OCI-LY7 (cell line): ENCODE data around the gene CEP152. TPM values are rescaled to one million over a fixed set of nuclear protein-coding genes. Genes with fewer than 3 reads are reported as not detected.

Experiments used
- BruUV-seq: library from RNA; stranded (reverse); fragments of 400-500 nt; replicated peaks from 2 replicates; lab custom pipeline; 2021; lab: Mats Ljungman, UMichigan
- CTCF ChIA-PET: fragments of 300-600 bp; sonication (Branson Sonifier 250); formaldehyde crosslinking; loops from one replicate; lab custom pipeline; 2022; ENCODE audit warnings: antibody characterized with exemption; ENCODE audit not compliant: unreplicated experiment; lab: Charles Lee
- POLR2A ChIA-PET: fragments of 300-600 bp; sonication (Branson Sonifier 250); formaldehyde crosslinking; loops from one replicate; lab custom pipeline; 2022; ENCODE audit warnings: antibody characterized with exemption; lab: Charles Lee
- DNase-seq: peaks from one replicate; pipeline ENCODE4 v3.0.0-alpha.2; 2015; ENCODE audit warnings: low spot score
- H2AFZ ChIP-seq: fragments of 200-600 bp; sonication (generic), shearing (Covaris generic); 2 replicates; pipeline ENCODE4 v1.6.1; 2014; ENCODE audit warnings: mild to moderate bottlenecking, antibody characterized with exemption, low read length, moderate library complexity
- H3K27ac ChIP-seq: fragments of 200-600 bp; sonication (generic); 2 replicates; pipeline ENCODE4 v1.5.1; 2014; ENCODE audit warnings: mixed run types, low read depth, mild to moderate bottlenecking, moderate library complexity, low read length, inconsistent platforms; ENCODE audit not compliant: poor library complexity, severe bottlenecking
- H3K36me3 ChIP-seq: fragments of 200-600 bp; sonication (generic); 2 replicates; pipeline ENCODE4 v1.6.1; 2014; ENCODE audit warnings: mild to moderate bottlenecking, antibody characterized with exemption, low read length, moderate library complexity, mixed read lengths; ENCODE audit not compliant: insufficient read depth
- H3K4me1 ChIP-seq: fragments of 200-600 bp; sonication (generic); 2 replicates; pipeline ENCODE4 v1.5.1; 2014; ENCODE audit warnings: mild to moderate bottlenecking, low read length; ENCODE audit not compliant: insufficient read depth, poor library complexity, severe bottlenecking
- H3K4me2 ChIP-seq: fragments of 200-600 bp; sonication (generic); 2 replicates; pipeline ENCODE4 v1.6.1; 2014; ENCODE audit warnings: mild to moderate bottlenecking, low read length
- H3K4me3 ChIP-seq: fragments of 200-600 bp; sonication (generic); 2 replicates; pipeline ENCODE4 v1.5.1; 2014; ENCODE audit warnings: mild to moderate bottlenecking, low read depth, low read length; ENCODE audit not compliant: poor library complexity, severe bottlenecking
- H3K79me2 ChIP-seq: fragments of 200-600 bp; sonication (generic); 2 replicates; pipeline ENCODE4 v1.6.1; 2016; ENCODE audit warnings: low read depth, mild to moderate bottlenecking, low read length, moderate library complexity, mixed read lengths; ENCODE audit not compliant: insufficient read depth
- H3K9me2 ChIP-seq: fragments of 200-600 bp; sonication (generic); 2 replicates; pipeline ENCODE4 v1.6.1; 2016; ENCODE audit warnings: mild to moderate bottlenecking, low read length, mixed read lengths; ENCODE audit not compliant: insufficient read depth
- H3K9me3 ChIP-seq: fragments of 200-600 bp; sonication (generic); 2 replicates; pipeline ENCODE4 v1.6.1; 2014; ENCODE audit warnings: mild to moderate bottlenecking, mixed run types, low read length, mixed read lengths
- H4K20me1 ChIP-seq: fragments of 200-600 bp; sonication (generic); 2 replicates; pipeline ENCODE4 v1.6.1; 2014; ENCODE audit warnings: mild to moderate bottlenecking, antibody characterized with exemption, low read length, moderate library complexity, mixed read lengths; ENCODE audit not compliant: insufficient read depth
- EZH2phosphoT487 ChIP-seq: fragments of 200-600 bp; sonication (generic); IDR thresholded peaks from 2 replicates; pipeline ENCODE4 v1.6.1; 2018; ENCODE audit warnings: low read depth, borderline replicate concordance, mild to moderate bottlenecking, mixed run types, antibody characterized with exemption, low read length, moderate library complexity, mixed read lengths
- intact Hi-C: fragments of 100-400 bp; cut with micrococcal nuclease; formaldehyde crosslinking; loops from one replicate; pipeline ENCODE4 v1.10.0; 2022; ENCODE audit not compliant: unreplicated experiment
- total RNA-seq, 2 experiments: library from RNA; depleted of rRNA in 1 of 2; stranded (reverse); fragments of >200 nt in 1 of 2; shearing (Covaris generic) in 1 of 2; gene quantifications; 2 replicates each; pipeline ENCODE4 v1.2.3, GENCODE V29; 2014 to 2022
- TF ChIP-seq, protein P1 (sequence below): fragments of 200-600 bp; sonication (generic); conservative IDR thresholded peaks from 2 replicates; pipeline ENCODE4 v1.5.1; 2014; ENCODE audit warnings: mild to moderate bottlenecking, antibody characterized with exemption, low read length, moderate library complexity, mixed read lengths

Gene CEP152
- total RNA-seq, 2 experiments from 2014 or later, result 37.6 to 44.9 TPM

DNA sequence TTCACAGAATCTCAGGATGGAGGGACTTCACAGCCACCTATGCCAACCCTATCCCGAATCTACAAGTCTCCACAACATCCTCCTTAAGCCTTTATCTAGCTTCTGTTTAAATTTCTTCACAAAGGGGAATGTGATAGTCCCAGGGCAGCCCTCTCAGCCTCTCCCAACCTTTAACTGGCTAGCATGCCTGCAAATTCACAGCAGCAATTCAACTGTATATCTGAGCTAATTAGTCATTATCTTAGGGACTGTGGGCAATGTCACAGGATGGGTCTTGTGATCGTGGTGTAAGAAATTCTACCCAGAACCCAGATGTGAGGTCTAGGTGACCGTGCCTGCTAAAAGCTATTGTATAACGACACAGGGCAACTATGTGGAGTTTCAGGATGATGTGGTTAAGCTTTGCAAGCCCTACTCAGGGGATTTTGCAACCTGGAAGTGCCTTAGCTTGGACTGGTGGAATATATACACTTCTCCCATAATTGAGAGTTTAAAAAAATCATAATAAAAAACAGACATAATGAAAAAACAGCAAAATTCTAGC lies 99.8 kb downstream of the CEP152 start:
- no peaks in the 10 kb centered on the region for H4K20me1 ChIP-seq
- intact Hi-C loops, result no loop called here
- no peaks in the 10 kb centered on the region for H3K4me1 ChIP-seq
- no peak for TF ChIP-seq EZH2phosphoT487
- TF ChIP-seq, protein P1, sequence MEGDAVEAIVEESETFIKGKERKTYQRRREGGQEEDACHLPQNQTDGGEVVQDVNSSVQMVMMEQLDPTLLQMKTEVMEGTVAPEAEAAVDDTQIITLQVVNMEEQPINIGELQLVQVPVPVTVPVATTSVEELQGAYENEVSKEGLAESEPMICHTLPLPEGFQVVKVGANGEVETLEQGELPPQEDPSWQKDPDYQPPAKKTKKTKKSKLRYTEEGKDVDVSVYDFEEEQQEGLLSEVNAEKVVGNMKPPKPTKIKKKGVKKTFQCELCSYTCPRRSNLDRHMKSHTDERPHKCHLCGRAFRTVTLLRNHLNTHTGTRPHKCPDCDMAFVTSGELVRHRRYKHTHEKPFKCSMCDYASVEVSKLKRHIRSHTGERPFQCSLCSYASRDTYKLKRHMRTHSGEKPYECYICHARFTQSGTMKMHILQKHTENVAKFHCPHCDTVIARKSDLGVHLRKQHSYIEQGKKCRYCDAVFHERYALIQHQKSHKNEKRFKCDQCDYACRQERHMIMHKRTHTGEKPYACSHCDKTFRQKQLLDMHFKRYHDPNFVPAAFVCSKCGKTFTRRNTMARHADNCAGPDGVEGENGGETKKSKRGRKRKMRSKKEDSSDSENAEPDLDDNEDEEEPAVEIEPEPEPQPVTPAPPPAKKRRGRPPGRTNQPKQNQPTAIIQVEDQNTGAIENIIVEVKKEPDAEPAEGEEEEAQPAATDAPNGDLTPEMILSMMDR, result no peak
- H3K4me3 ChIP-seq, result no peak overlapping the region
- H3K9me3 ChIP-seq, result no peaks in the 10 kb centered on the region; the same call in 1 of the 2 replicates
- no peaks in the 10 kb centered on the region for H3K9me2 ChIP-seq
- no peak overlapping the region for H3K27ac ChIP-seq
- DNase-seq, result no peak
- H3K36me3 ChIP-seq, result no peaks in the 10 kb centered on the region
- H3K4me2 ChIP-seq, result no peak overlapping the region
- no TSS peak for BruUV-seq
- H2AFZ ChIP-seq, result no peak overlapping the region
- CTCF ChIA-PET, result no interaction called here
- no peaks in the 10 kb centered on the region for H3K79me2 ChIP-seq
- POLR2A ChIA-PET, result interaction anchor here (0.6 to 1.3 kb wide), 3 partner anchors 9 to 372 kb away, joined by 3 to 7 read pairs (median 3); no protein-coding TSS in a partner anchor

DNA sequence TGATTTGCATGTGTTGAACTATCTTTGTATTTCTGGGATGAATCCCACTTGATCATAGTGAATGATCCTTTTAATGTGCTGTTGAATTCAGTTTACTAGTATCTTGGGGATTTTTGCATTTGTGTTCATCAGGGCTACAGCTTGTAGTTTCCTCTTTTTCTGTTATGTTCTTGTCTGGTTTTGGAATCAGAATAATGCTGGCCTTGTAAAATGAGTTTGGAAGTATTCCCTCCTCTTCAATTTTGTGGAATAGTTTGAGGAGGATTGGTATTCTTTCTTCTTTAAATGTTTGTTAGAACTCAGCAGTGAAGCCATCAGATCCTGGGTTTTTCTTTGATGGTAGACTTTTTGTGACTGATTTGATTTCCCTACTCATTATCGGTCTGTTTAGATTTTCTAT lies 102.2 kb downstream of the CEP152 start:
- H2AFZ ChIP-seq, result no peak overlapping the region
- POLR2A ChIA-PET, result no interaction called here
- CTCF ChIA-PET, result no interaction called here
- no peaks in the 10 kb centered on the region for H4K20me1 ChIP-seq
- H3K36me3 ChIP-seq, result no peaks in the 10 kb centered on the region
- DNase-seq, result no peak
- no peaks in the 10 kb centered on the region; the same call in 1 of the 2 replicates for H3K9me3 ChIP-seq
- TF ChIP-seq EZH2phosphoT487, result no peak
- TF ChIP-seq, protein P1, result no peak
- no peaks in the 10 kb centered on the region for H3K79me2 ChIP-seq
- intact Hi-C loops, result no loop called here
- H3K27ac ChIP-seq, result no peak overlapping the region
- H3K4me3 ChIP-seq, result no peak overlapping the region
- BruUV-seq, result no TSS peak
- H3K4me1 ChIP-seq, result no peaks in the 10 kb centered on the region
- H3K4me2 ChIP-seq, result no peak overlapping the region
- H3K9me2 ChIP-seq, result no peaks in the 10 kb centered on the region

DNA sequence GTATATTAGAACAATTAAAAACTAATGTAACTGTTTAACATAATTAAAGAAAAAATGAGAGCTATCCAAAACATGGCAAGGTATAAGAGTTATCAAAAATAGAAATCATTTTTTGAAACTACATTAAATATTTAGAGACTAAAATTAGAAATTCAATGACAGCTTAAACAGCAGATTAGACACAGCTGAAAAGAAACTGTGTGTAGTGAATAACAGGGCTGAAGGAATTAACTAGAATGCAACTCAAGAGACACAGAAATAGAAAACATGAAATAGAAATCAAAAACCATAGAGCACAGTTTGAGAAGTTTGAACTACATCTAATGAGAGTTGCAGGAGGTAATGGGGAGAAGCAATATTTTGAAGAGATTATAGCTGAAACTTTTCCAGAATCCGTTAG lies 105.5 kb downstream of the CEP152 start:
- Histone ChIP-seq H3K27ac (no peak overlapping the region), H3K9me3 (no peaks in the 10 kb centered on the region; the same call in 1 of the 2 replicates), H2AFZ (no peak overlapping the region), H3K9me2 (no peaks in the 10 kb centered on the region), H3K4me2 (no peak overlapping the region), H3K4me1 (no peaks in the 10 kb centered on the region), H3K36me3 (no peaks in the 10 kb centered on the region), H4K20me1 (no peaks in the 10 kb centered on the region), H3K4me3 (no peak overlapping the region), H3K79me2 (no peaks in the 10 kb centered on the region)
- no peak for TF ChIP-seq EZH2phosphoT487
- TF ChIP-seq, protein P1, result no peak
- no TSS peak for BruUV-seq
- intact Hi-C loops, result no loop called here
- ChIA-PET POLR2A (interaction anchor here (1.3 kb wide), 1 partner anchor 14 kb away, joined by 3 read pairs; no protein-coding TSS in a partner anchor), CTCF (no interaction called here)
- no peak for DNase-seq
